Right renal pelvis (tissue), 4 donors: ENCODE measurements around the gene CDC45. TPM values are rescaled to one million over a fixed set of nuclear protein-coding genes. Genes with fewer than 3 reads are reported as not detected.
A peak's percentile ranks its signal among the peaks of the same experiment; 100 is the strongest.

Experiments
- DNase-seq, 4 donors: peaks; one replicate each; pipeline ENCODE4 v3.0.0-alpha.2; 2013; ENCODE audit warnings: low read depth in 4 of 4, low spot score in 3 of 4, missing footprints in 1 of 4
- polyA plus RNA-seq, 4 donors: library from polyadenylated mRNA; unstranded; fragments of 120-200 nt; gene quantifications; one replicate each; pipeline ENCODE4 v1.2.1, GENCODE V29; 2013; ENCODE audit not compliant: insufficient read length in 4 of 4

The CDC45 gene
- polyA plus RNA-seq, 4 donors = 14.7 to 21.1 (median 17.4) TPM

DNA sequence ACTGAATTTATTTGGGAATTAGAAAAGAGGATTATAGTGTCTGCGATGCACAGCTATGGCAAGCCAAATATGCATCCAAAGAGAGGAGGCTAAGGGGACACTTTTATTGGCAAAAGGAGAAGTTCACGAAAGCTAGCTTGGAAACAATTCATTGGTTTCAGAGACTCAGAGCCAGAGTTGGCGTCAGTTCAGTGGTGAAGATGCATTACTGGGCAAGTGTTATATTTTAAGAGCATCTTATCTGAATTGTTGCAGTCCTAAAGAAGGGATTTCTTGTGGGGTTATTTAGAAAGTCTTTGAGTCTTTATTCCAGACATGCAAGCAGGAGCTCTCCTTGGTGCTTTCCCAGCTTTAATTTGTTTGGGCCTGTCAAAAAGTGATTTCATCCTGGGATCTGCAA is 29.5 kb downstream of the CDC45 start:
- no peak for DNase-seq

- no peak for DNase-seq
Observed at GRCh38 chr22:19509923-19510322, 30.2 kb downstream of the CDC45 start.

GRCh38 chr22:19510919-19511341 is 31.2 kb downstream of the CDC45 start:
- DNase-seq = no peak

DNA sequence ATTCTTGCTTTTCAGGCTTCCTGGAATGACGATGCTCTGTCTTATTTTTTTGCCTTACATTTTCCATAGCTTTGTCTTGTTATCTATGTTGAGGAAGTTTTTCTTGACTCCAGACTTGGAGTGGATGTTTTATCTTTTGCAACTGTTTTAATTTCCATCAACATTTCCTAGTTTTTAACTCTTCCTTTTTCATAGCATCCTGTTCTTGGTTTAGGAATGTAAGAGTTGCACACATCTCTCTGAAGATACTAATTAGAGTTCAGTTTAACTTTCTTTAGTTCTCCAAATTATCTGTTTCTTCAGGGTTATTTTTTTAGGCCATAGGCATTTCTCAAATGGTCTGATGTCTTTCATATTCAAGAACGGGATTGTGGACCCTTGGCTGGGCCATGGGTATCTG is 34.1 kb downstream of the CDC45 start:
- no peak for DNase-seq

DNA sequence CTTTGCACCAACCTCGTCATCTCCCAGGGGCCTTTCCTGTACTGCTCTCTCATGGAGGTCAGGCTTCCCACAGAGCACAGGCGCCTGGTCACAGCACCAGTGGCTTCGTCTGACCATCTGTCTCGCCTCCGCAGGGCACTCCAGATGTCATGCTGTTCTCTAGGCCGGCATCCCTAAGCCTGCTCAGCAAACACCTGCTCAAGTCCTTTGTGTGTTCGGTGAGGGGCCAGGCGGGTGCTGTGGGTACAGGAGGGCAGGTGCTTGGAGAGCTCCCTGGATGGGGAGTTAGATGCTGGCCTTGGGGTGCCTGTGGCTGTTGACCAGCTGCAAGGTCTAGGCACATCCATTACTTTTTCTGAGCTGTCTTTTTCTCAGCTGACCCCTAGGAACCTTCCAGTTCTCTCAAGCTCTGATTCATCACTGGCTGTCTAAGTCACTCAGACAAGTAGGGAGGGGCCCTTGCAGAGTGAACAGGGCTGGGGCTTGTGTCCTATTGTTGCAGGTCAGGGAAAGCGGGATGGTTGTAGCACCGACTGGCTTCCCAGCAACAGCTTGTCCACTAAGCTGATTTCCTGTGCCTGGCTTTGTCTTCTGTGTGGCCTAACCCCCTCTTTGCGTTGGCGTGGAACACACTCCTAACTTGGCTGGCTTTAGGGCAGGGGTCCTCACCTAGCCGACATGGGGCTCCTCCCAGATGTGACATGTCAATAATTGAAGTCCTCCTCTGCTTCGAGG is 35.3 kb downstream of the CDC45 start:
- no peak for DNase-seq

- no peak for DNase-seq
Observed at GRCh38 chr22:19515654-19516377, 36.1 kb downstream of the CDC45 start.

DNA sequence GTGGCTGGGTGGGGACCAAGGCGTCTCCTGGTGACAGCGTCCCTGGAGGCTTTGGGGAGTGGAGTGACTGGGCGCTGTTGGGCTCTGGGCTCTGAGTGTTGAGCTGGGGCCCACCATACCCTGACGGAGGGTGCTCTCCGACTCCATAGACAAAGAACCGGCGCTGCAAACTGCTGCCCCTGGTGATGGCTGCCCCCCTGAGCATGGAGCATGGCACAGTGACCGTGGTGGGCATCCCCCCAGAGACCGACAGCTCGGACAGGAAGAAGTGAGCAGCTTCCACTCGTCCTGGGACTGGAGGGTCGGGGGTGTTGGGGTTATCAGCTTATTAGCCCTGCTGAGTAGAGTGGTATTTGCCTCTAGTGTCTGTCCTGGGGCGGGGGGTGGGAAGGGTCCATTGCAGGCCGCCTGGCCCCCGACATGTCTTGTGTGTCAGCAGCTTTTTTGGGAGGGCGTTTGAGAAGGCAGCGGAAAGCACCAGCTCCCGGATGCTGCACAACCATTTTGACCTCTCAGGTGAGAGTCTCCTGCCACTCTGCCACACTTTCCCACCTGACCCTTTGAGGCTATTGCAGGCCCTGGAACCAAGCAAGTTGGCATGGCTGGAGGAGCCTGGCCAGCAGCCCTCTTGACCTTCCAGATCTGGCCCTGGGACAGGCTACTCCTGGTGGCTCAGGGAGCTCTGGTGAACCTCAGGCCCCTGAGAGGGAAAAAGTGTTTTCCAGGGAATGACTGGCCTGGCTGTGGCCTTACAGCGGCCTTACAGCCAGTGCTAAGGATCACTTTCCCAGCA is 36.9 kb downstream of the CDC45 start:
- no peak for DNase-seq

- no peak for DNase-seq
Observed at GRCh38 chr22:19517171-19517500, 37.4 kb downstream of the CDC45 start.

DNA sequence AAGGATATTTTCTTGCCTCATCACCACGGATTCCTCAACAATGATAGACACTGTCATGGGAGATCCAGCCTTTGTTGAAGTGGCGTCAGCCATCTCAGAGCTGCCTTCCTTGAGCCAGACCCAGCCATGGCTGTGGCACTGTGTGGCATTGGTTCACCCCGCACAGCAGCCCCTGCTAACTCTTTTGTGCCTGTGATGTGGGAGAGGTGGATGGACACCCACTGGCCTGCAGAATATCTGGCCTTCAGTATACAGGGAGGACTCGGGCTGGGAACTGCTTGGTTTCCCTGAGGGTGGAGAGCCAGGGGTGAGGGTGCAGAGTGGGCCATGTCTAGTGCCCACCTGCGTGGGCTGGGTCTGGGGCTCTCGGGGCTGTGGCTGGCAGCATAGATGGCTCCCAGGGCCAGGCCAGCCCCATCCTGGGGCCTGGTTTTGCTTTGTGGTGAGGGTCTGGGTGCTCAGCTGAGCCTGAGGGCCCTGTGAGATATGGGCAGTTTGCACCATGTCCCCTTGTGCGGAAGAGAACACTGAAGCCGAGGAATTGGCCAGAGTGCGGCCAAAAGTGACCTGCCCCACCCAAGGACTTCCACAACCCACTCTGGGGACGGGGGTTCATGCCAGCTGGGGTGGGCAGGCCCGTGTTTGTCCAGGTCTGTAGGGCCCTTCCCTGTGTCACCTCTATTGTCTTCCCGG is 38.3 kb downstream of the CDC45 start:
- no peak for DNase-seq

GRCh38 chr22:19518635-19519034 is 38.9 kb downstream of the CDC45 start:
- DNase-seq = peak in 1 of 4 donors; percentile 45

- DNase-seq = no peak
Observed at GRCh38 chr22:19519041-19519926, 39.6 kb downstream of the CDC45 start.

DNA sequence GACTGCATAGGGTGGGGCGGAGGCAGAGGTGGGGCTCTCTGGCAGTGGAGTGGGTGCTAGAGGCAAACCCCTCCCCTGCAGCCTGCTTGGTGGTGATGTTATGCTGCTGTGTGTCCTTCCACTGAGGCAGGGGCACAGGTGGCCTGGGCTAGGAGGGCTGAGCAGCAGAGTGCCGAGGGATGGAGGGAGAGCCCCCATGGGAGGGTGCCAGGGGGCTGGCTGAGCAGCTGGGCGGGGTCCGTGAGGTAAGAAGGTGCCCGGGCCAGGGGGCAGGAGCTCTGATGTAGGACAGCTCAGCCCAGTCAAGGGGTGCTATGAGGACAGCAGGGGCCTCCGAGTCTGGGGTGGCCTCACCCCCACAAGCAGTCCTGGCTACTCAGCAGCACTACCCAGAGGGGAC is 40.3 kb downstream of the CDC45 start:
- DNase-seq = no peak

DNA sequence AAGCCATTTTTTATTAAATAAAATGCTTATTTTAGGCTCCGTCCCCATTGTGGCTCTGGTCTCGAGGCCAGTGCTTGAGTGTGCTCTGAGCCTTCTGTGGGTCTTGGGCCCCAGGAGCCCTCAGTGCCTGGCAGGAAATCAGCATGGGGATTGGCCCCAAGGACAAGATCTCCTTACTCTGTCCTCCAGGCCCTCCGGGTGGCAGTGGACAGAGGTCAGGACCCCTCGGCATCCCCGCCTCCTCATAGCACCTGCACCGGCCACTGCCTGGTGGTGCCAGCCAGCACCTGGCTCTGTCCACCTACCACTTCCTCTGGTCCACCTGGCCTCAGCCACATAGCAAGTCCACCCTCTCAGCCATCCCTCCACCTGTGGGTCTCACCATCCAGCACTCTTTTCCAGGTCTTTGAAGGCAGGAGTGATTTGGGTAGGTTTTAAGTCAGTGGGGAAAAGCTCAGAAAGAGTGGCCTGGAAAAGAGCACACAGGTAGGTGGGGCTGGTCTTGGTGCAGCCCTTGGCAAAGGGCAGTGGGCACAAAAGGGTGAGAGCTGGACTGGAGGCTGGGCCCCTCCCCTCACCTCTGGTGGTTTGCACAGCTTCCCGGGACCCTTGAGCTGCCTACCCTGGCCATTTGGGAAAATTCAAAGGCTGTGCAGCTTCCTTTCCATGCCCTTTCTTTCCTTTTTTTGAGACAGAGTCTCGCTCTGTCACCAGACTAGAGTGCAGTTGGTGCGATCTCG is 41.0 kb downstream of the CDC45 start:
- DNase-seq = no peak

GRCh38 chr22:19522190-19522880 is 42.6 kb downstream of the CDC45 start:
- no peak for DNase-seq

- no peak for DNase-seq
Observed at GRCh38 chr22:19522881-19523239, 43.1 kb downstream of the CDC45 start.

- DNase-seq = peak in 1 of 4 donors; percentile 47
Observed at GRCh38 chr22:19523240-19524169, 43.8 kb downstream of the CDC45 start.
